GM18499 (cell line): Measurements from ENCODE around the gene TCEA2.
"Not testable (repeated sequence)": the region's sequence is repeated elsewhere in the genome, so short reads cannot be mapped to it uniquely, and the experiment has no call there.

Source experiments
- ATAC-seq: cut with Tn5 transposase; IDR thresholded peaks from one replicate; pipeline ENCODE4 v1.9.1; 2021; ENCODE audit warnings: moderate number of reproducible peaks; ENCODE audit not compliant: insufficient read depth, unreplicated experiment

TCEA2 gene

DNA sequence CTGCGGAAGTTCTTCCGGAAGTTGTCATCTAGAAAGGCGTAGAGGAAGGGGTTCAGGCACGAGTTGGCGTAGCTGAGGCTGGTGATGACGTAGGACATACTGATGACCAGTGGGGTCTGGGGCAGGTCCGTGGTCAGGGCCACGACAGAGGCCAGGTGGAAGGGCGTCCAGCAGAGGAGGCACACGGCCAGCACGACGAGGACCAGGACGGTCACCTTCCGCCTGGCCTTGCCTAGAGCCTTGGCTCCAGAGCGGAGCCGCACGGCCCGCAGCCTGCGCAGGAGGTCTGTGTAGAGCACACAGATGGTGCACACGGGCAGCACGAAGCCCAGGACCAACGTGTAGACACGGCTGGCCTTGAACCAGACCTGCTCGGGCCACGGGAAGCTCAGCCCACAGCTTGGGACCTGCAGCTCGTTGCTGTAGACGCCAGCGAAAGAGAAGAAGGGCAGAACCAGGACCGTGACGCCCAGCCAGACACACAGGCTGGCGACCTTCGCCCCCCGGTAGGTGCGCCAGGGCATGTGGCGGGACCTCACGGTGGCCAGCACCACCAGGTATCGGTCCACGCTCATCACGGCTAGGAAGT, 42.9 kb downstream of the TCEA2 start:
- no peak for ATAC-seq

GRCh38 chr20:64106435-64106961, 43.5 kb downstream of the TCEA2 start:
- no peak for ATAC-seq

GRCh38 chr20:64106981-64107735, 44.2 kb downstream of the TCEA2 start, which contains the start of gene NPBWR2:
NPBWR2 (minus strand) TSS chr20:64107565; CDS start chr20:64106831, 734 bp downstream.
- ATAC-seq = no peak

DNA sequence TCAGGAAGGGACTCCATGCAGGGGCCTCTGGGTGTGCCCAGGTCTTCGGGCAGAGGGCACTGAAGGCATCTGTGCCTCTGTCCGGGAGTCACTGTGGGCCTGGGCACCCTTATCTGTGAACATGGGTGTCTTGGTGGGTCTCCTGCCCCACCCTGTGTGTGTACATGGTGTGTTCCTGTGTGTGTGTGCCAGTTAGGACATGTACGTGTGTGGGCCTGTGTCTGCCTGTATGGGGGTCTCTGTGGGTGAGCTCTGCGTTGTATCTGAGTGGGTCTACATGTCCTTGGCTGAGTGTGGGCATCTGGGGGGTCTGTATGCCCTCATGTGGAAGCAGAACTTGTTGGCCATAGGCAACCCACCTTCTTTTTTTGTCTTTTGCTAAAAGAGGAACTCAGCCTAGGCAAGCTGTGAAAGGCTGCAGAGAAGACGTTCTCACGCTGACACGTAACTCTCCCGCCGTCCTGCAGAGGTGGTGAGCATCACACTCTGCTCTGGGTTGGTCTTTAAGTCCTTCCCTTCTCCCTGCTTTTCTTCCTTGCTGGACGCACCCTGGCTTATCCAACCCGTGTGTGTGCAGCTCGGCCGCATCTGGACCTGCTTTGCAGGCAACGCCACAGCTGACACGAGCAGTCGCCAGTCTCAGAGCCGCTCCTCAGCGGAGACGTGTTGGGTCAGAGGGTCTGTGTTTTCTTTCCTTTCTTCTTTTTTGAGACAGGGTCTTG, 44.9 kb downstream of the TCEA2 start:
- no peak for ATAC-seq

GRCh38 chr20:64108731-64109681, 46.0 kb downstream of the TCEA2 start:
- no peak for ATAC-seq

DNA sequence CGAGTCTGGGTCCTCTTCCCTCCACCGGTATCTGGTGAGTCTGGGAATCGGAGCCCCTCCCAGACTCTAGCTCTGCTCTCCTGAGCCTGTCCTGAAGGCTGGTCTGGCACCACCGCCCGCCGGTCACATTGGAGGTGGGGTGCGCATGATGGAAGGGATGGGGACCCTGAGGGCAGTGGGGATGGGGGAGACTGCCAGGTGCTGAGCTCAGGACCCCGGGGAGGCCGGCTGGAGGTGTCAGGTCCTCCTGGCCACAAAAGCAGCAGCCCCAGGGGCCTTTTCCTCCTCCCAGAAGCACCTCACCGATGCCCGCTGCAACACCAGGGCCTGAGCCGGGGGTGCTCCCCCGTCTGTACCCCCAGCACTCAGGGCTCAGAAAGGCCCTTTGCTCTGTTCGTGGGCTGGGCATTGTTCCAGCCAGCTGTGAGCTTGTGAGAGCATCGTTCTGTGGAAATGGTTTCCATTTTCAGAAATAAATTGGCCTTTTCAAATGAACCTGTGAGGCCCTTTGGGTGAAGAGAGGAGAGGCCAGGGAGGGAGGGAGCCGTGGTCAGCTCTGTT, 46.9 kb downstream of the TCEA2 start:
- no peak for ATAC-seq

DNA sequence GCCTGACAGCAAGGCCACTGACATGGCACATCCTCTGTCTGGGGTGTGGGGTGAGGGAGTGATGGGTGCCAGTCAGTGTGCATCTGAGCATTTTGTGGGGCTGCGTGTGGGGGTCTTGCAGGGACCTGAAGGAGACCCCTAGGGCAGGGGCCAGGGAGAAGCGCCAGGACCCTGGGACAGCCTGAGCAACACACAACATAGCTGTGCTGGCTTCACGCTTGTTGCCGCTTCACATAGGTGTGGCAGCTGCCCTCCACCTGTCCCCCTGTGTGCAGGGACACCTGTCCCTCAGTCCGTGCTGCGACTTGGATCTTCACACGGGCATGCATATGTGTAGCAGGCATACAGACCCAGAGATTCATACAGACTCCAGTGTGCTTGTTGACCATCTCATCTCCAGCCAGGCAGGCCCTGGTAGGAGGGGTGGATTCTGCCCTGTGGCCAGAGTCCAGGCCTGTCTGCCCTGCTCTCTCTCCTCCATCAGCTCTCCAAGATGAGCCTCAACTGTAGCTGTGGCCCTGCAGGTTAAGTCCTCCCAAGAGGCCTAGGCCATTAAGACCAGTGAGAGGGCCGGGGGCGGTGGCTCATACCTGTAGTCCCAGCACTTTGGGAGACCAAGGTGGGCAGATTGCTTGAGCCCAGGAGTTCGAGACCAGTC, 47.5 kb downstream of the TCEA2 start:
- no peak for ATAC-seq

DNA sequence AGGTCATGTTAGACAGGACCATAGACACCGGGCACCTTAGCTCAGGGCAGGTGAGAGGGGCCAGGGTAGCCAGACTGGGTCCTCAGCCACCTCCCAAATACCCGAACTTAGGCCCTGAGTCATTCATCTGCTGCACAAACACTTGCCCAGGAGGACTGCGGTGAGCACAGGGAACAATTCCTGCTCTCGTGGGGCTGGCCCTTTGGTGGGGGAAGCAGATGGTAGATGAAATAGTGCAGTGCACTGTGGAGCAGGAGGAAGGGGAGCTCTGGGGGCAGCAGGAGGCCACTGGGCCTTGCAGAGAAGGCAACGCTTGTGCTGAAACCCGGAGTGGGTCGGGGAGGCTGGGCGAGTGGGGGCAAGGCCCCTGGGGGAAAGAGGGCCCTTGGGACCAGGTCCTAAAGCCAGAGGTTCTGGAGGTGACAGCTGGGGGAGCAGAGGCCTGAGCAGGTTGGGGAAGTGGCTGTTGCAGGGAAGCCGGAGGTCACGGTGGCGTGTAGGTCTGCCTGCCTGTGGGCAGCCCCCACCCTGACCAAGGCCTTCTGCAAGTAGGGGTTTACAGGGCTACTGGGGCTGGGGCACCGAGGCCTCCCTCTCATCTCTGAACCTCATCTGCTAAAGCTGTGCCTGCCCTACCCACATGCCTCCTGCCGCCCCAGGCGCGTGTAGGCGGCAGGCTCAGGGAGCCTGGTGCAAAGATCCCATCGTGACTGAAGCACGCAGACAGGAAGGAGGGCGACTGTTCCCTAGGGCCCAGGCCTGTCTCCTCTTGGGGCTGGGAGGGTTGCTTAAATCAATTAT, 49.0 kb downstream of the TCEA2 start:
- ATAC-seq = no peak

- no peak for ATAC-seq
These were observed 49.9 kb downstream of the TCEA2 start for GRCh38 chr20:64112691-64113443.

- ATAC-seq = no peak
These were observed 50.4 kb downstream of the TCEA2 start for GRCh38 chr20:64113444-64113775.

- ATAC-seq = no peak
These were observed 50.9 kb downstream of the TCEA2 start for GRCh38 chr20:64113796-64114355.

- ATAC-seq = no peak
These were observed 51.5 kb downstream of the TCEA2 start for GRCh38 chr20:64114356-64114971.

- ATAC-seq = no peak
These were observed 52.3 kb downstream of the TCEA2 start for GRCh38 chr20:64115171-64115911.

- ATAC-seq = no peak
These were observed 53.0 kb downstream of the TCEA2 start for GRCh38 chr20:64116016-64116415.

DNA sequence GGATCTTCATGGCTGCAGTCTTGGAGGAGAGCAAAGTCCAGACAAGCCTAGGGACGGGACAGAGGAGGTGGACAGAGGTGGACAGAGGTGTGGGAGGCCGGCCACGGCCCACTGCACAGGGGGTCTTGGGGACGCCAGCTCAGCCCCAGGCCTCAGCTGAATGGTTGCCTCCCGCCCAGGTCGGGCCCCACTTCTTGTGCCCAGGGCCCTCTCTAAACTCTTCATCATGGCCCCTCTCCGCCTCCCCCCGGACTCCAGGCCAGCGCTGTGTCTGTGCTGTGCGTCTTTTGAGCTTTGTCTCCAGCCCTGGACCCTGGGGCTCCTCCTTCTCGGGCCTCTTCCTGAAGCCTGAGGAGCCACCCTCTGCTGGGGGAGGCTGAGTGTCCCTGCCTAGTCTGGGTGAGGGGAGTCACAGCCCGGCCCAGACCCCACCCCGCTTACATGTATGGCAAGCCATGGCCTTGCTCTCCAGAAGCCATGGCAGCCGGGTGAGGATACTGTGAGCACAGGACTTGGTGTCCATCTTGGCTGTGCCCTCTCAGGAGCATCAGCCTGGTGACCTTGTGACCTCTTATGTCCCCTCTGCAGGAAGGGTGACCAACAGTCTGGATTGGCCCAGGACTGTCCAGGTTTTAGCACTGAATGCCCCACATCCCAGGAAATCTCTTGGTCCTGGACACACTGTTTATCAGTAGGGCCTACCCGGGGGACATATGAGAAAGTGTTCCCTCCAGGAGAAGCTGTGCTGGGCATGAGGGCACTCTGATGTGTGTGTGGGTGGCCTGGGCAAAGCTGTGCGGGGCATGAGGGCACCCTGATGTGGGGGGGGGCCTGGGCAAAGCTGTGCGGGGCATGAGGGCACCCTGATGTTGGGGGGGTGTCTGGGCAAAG, 53.8 kb downstream of the TCEA2 start:
- ATAC-seq = no peak

- not testable (repeated sequence) for ATAC-seq
These were observed 54.4 kb downstream of the TCEA2 start for GRCh38 chr20:64117432-64117777.
